Retinal pigment epithelial cell (primary cell): ENCODE data around the gene MAGI2.

Experiments
- DNase-seq: peaks from one replicate; pipeline ENCODE4 v3.0.0-alpha.2; 2010; ENCODE audit warnings: low read depth
- H3K4me3 ChIP-seq: 2 replicates; pipeline ENCODE4 v1.5.1; 2011; ENCODE audit warnings: mild to moderate bottlenecking, low read length, control low read depth, moderate library complexity
- CTCF ChIP-seq: conservative IDR thresholded peaks from 2 replicates; pipeline ENCODE4 v1.5.1; 2011; ENCODE audit warnings: low read depth, low read length, control low read depth, inconsistent platforms

The MAGI2 gene

GRCh38 chr7:78835897-78836296 is 617.6 kb downstream of the MAGI2 start:
- no peak overlapping the region for H3K4me3 ChIP-seq
- DNase-seq: no peak
- no peak for TF ChIP-seq CTCF

- DNase-seq: no peak
- TF ChIP-seq CTCF: no peak
- no peak overlapping the region for H3K4me3 ChIP-seq
Measured at GRCh38 chr7:78828317-78828716, 625.1 kb downstream of the MAGI2 start.

- TF ChIP-seq CTCF: no peak
- DNase-seq: no peak
- no peak overlapping the region for H3K4me3 ChIP-seq
Measured at GRCh38 chr7:78803501-78804127, 649.9 kb downstream of the MAGI2 start.

GRCh38 chr7:78794101-78794500 is 659.4 kb downstream of the MAGI2 start:
- peak; percentile 89 for DNase-seq
- no peak for TF ChIP-seq CTCF
- no peak overlapping the region for H3K4me3 ChIP-seq

- H3K4me3 ChIP-seq: no peak overlapping the region
- no peak for DNase-seq
- no peak for TF ChIP-seq CTCF
Measured at GRCh38 chr7:78792624-78793023, 660.8 kb downstream of the MAGI2 start.

- DNase-seq: no peak
- no peak overlapping the region for H3K4me3 ChIP-seq
- no peak for TF ChIP-seq CTCF
Measured at GRCh38 chr7:78792006-78792405, 661.5 kb downstream of the MAGI2 start.

- no peak for TF ChIP-seq CTCF
Measured at GRCh38 chr7:78788464-78788863, 665.0 kb downstream of the MAGI2 start.

More at GRCh38 chr7:78788464-78788863, 665.0 kb downstream of the MAGI2 start:
- no peak overlapping the region for H3K4me3 ChIP-seq
- DNase-seq: no peak
